Suprapubic skin (tissue), 4 donors: ENCODE measurements around the gene LRP3.

Experiments used
- CTCF ChIP-seq, 2 donors: fragments of 200-600 bp in 1 of 2; fragments of 450-650 bp in 1 of 2; sonication (generic) in 1 of 2; IDR thresholded peaks; one replicate each; pipeline ENCODE4 v1.5.1; 2016 to 2019; ENCODE audit warnings: antibody characterized with exemption in 2 of 2, mild to moderate bottlenecking in 1 of 2, moderate library complexity in 1 of 2
- EP300 ChIP-seq: sonication (generic); formaldehyde crosslinking; IDR thresholded peaks from one replicate; pipeline ENCODE4 v1.6.1; 2017; ENCODE audit warnings: antibody characterized with exemption
- POLR2A ChIP-seq, 2 donors: fragments of 450-650 bp; IDR thresholded peaks; one replicate each; pipeline ENCODE4 v1.6.1; 2017; ENCODE audit warnings: antibody characterized with exemption in 2 of 2, mild to moderate bottlenecking in 2 of 2, moderate library complexity in 2 of 2
- POLR2AphosphoS5 ChIP-seq, 3 donors: sonication (generic); formaldehyde crosslinking; IDR thresholded peaks; one replicate each; pipeline ENCODE4 v1.6.1; 2017; ENCODE audit warnings: antibody characterized with exemption in 3 of 3

GRCh38 chr19:33226550-33227241, 32.6 kb downstream of the LRP3 start:
- TF ChIP-seq CTCF (IDR thresholded peaks at IDR 0.05) (no peak), POLR2A (IDR thresholded peaks at IDR 0.05) (no peak), EP300 (no peak), POLR2AphosphoS5 (IDR thresholded peaks at IDR 0.05) (no peak)
